MV-4-11 (cell line): ENCODE results near the gene IRS1.

Experiments
- DNase-seq: peaks from one replicate; lab custom pipeline; 2025; lab: John Stamatoyannopoulos, UW

IRS1 gene

GRCh38 chr2:226758921-226759640 lies 40.5 kb downstream of the IRS1 start:
- no peak for DNase-seq

GRCh38 chr2:226756131-226756530 lies 43.5 kb downstream of the IRS1 start:
- no peak for DNase-seq

DNA sequence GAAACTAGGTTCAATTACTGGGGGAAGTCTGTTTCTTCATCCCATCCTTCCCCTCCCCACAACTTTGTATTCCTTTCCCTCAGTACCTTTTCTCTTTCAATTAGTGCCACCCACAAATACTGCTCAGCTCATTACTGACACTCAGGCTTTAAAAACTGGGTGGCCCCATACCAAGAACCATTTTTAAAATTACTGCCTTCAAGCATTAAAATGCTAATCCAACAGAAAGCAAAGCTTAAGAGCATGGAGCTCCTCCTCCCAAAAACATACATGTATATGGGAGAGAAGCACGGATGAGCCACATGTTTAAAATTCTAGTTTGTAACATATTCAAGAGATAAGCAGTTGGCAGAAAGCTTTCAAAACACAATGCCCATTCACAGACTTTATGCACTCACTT lies 44.0 kb downstream of the IRS1 start:
- DNase-seq, result no peak

- no peak for DNase-seq
Measured at GRCh38 chr2:226754821-226755604, 44.6 kb downstream of the IRS1 start.

GRCh38 chr2:226752887-226753286 lies 46.7 kb downstream of the IRS1 start:
- no peak for DNase-seq

DNA sequence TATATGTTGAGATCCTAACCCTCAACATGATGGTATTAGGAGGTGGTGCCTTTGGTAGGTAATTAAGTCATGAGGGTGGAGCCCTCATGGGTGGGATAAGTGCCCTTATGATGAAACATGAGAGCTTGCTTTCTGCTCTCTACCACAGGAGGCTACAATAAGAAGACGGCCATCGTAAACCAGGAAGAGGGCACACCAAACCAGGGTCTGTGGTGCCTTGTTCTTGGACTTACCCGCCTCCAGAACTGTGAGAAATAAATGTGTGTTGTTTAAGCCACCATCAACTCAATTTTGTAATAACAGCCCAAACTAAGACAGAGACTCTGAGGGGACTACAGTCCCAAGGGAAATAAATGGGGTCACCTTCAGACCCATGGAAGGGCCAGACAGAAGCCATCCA lies 52.3 kb downstream of the IRS1 start:
- DNase-seq, result no peak

GRCh38 chr2:226746196-226746800 lies 53.3 kb downstream of the IRS1 start:
- DNase-seq, result no peak

- DNase-seq, result no peak
Measured at GRCh38 chr2:226743915-226744314, 55.7 kb downstream of the IRS1 start.

DNA sequence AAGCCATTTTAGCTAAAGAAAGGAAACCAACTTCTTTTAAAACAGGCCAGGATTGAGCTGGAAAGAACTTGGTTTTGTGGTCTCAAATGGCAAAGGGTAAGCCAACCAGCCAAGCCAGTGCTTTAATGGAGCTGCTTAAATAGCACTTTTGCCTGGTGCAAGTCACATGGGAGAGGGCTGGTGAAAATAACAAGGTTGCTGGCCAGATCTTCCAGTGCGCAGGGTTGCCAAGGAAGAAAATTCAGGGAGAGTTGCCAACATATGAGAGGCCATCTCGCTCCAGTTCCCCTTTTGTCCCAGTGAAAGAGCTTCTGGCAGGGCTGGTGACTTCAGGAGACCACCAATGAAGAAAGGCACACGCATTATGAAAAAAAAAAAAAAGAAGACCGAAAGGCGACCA lies 57.3 kb downstream of the IRS1 start:
- no peak for DNase-seq

GRCh38 chr2:226740039-226740648 lies 59.5 kb downstream of the IRS1 start:
- no peak for DNase-seq

DNA sequence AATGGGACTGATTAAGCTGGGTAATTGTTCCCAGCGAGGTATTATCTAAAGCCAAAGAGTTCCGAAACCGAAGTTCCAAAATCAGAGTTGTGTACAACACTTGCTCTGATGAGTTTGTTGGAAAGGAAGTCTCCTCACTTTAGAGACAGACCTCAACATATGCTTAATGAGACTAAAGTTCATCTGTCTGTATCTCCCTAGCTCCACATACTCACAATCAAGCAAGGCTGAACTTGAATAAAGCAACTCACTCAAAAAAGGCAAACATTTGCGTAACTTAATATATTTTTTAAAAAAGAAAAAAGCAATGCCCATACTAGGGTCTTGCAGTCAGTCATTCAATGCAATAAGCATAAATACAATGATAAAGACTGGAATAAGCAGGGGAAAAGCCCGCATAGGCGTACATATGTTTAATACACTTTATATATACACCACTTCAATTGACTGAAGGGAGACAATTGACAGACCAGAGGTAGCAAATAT lies 60.0 kb downstream of the IRS1 start:
- no peak for DNase-seq

- DNase-seq, result no peak
Measured at GRCh38 chr2:226738821-226739544, 60.6 kb downstream of the IRS1 start.

DNA sequence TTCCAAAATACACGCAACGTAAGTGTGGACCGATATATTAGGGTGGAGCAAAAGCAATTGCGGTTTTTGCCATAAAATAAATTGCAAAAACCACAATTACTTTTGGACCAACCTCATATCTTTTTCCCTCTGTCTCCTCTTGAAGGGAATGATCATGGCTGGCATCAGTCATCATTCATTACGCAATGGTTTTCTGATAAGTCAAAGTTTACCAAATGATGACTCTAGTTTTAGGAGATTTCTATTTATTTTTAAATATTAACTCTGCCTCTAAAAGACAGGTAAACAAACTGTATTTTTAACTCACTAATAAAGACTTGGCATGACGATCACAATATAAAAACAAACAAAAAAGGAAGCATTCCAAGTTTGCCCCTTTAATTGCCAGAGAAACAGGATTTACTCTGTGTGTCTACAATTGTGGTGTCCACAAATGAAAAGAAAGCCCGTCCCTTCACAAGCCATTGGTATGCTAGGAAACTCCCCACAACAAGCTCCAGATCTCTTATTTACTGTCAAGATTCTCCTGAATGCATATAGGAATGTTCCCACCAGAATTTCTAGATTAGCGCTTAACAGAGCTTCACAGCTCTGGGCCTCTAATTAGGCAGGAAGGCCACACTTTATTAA lies 61.3 kb downstream of the IRS1 start:
- DNase-seq, result no peak

DNA sequence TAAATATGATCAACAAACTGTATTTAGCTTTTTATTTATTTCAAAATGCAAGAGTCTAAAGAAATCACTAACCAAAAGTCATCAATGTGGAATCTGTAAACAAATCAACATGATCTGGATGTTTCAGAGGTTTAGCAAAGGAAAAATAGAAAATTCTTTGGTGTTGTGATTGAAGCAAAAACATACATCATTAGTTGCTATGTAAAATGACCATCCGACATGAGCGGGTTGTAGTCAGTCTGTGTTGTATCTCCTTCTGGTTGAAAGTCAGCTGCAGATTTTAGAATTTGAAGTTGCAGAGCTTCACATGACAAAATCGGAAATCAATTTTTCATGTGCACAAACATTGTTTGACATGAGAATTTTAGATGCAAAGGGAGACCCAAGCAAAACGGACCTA lies 63.2 kb downstream of the IRS1 start:
- no peak for DNase-seq

DNA sequence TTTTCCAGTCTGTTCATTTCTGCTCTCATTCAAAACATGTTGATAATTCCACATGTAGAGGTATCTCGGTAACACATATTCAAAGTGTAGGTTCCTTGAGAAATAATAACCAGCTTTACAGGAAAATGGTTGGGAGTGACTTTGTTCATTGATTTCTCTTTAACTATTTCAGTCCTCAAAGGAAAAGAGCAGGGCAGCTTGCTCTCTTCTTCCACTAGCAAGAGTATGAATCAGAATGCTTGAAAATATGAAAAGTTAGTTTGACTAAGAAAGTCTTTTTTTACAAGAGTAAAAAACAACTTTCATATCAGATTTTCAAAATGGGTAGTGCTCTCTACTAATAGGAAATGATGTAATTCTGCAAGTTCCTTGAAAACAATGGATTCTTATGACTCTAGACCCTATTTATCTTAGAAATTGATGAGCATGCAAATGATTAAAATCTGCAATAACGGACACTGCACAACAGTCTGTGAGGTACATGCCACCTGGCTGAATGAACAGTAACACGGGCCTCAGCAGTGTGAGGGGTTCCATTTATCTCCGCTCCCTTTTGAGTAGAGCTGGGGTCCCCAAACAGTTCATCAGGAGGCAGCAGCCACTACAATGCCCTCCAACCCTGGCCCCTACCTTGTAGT lies 65.6 kb downstream of the IRS1 start:
- DNase-seq, result no peak

DNA sequence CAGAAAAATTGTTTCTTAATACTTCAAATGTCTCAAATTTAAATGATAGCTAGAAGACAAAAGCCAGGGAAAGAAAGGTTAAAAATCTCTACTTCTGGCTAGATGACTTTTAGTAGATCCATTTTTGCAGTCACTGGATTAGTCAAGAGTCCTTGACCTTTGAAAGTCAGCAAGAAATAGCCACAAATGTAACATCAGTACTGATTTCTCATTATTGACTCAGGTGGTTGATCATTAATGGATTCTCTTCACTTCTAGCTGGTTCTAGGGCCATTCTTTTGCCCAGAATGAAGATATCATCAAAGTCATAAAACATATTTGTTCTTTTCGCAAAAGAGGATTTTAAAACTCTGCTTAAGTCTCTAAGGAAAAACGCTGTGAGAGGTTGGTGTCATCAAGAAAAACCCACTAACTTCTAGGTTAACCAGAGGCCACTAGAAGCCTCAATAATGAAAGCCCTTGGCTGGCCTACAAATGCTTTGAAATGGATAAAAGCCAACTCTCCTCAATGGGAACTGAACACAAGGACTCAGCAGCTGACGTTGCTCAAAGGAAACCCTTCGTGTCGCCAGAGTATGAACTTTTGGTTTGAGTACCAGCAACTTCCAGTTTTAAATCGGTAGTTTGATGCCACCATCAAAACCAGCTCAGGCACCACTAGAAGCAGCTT lies 66.3 kb downstream of the IRS1 start:
- DNase-seq, result no peak

DNA sequence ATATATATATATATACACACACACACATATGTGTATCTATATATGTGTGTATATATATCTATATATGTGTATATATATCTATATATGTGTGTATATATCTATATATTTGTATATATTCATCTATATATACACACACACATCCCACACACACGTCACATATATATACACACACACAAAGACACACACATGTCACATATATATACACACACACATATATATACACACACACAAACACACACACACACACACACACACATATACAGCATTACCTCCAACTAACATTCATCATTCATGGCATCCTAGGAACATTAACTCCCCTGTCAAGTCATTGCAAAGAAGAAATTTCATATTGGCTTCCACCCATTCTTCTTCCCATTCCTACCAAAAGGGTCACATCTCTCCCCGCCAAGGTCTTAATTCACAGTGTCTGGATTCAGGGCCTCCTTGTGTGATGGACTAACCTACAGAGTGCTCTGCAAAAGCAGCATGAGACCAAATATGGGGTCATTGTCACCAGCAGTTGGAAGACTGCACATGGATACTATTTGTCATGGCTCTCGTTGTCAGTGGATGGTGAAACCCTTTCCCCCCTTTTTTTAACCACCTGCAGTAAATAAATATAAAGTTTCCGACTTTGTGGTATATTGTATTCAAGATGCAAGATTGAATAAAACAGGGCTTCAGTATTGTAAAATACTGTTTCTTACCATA lies 67.0 kb downstream of the IRS1 start:
- no peak for DNase-seq

DNA sequence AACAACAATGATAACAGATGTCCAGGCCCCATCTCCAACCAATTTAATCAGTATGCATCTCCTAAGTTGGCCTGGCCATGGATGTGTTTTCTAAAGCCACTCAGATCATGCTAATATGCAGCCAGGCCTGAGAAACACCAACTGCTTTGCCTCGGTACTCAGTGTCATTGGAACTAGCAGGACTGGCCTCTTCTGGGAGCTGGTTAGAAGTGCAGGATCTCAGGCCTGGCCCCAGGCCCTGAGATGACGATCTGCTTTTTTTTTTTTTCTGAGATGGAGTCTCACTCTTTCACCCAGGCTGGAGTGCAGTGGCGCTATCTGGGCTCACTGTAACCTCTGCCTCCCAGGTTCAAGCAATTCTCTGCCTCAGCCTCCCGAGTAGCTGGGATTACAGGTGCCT lies 69.1 kb downstream of the IRS1 start:
- DNase-seq, result no peak

DNA sequence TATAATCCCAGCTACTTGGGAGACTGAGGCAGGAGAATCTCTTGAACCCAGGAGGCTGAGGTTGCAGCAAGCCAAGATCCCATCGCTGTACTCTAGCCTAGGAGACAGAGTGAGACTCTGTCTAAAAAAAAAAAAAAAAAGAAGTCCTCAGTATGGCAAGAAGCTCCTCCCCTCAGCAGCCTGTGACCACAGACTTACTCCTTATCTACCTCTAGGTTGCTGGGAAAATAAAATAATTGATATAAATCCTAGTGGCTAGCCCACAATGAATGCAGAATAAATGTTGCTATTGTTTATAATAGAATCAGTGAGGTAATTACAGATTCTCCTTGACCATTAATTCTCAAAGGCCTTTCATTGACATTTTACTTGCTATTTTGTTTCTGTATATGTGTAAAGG lies 70.6 kb downstream of the IRS1 start:
- no peak for DNase-seq

DNA sequence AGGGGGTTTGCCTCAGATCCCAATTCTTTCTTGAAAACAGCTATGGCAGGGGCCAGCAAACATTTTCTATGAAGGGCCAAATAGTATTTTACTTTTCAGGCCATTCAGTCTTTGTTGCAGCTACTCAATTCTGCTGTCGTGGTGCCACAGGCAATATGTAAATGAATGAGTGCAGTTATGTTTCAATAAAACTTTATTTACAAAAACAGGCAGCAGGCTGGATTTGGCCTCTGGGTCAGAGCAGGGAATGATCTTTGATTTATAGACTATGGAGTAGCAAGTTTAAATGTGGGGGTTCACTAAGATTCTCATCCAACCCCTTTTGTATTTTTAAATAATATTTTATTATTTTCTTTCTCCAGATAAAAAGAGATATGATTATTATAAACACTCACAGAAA lies 72.4 kb downstream of the IRS1 start:
- no peak for DNase-seq
